GM12874 (cell line): Measurements from ENCODE around the gene COX8A.

Experiments
- TF ChIP-seq, protein P1 (sequence below): IDR thresholded peaks from 2 replicates; pipeline ENCODE4 v1.5.1; 2011; ENCODE audit warnings: low read depth, mild to moderate bottlenecking, control low read depth, low read length, moderate library complexity; ENCODE audit not compliant: insufficient read depth

COX8A gene, protein sequence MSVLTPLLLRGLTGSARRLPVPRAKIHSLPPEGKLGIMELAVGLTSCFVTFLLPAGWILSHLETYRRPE

GRCh38 chr11:63974259-63975143 is at the start of gene COX8A:
Gene COX8A (plus strand): TSS chr11:63974620. CDS start chr11:63974681, 61 bp downstream.
- TF ChIP-seq, protein P1, sequence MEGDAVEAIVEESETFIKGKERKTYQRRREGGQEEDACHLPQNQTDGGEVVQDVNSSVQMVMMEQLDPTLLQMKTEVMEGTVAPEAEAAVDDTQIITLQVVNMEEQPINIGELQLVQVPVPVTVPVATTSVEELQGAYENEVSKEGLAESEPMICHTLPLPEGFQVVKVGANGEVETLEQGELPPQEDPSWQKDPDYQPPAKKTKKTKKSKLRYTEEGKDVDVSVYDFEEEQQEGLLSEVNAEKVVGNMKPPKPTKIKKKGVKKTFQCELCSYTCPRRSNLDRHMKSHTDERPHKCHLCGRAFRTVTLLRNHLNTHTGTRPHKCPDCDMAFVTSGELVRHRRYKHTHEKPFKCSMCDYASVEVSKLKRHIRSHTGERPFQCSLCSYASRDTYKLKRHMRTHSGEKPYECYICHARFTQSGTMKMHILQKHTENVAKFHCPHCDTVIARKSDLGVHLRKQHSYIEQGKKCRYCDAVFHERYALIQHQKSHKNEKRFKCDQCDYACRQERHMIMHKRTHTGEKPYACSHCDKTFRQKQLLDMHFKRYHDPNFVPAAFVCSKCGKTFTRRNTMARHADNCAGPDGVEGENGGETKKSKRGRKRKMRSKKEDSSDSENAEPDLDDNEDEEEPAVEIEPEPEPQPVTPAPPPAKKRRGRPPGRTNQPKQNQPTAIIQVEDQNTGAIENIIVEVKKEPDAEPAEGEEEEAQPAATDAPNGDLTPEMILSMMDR: no peak

- TF ChIP-seq, protein P1: no peak
These were observed 44.8 kb upstream of the COX8A start for GRCh38 chr11:63929616-63930015.

GRCh38 chr11:63931045-63931444 is 43.4 kb upstream of the COX8A start:
- TF ChIP-seq, protein P1: no peak

DNA sequence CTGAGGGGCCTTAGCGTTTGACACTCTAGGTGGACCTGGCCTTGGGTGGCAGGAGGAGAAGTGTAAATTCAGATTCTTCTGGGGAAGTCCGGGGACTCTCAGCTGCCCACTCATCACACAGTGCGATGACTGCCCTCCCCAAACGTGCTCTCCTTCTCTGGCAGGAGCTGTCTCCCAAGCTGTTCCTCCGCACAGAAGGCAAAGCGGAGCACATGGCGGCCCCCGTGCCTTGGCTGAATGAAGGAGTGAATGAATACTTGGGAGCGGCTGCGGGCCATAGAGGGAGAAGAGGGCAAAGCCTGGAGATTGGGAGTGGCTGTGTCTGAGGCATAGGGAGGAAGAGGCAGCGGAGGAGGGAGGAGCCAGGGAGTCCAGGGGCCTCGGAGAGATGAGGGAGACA is 42.5 kb upstream of the COX8A start:
- TF ChIP-seq, protein P1: no peak

DNA sequence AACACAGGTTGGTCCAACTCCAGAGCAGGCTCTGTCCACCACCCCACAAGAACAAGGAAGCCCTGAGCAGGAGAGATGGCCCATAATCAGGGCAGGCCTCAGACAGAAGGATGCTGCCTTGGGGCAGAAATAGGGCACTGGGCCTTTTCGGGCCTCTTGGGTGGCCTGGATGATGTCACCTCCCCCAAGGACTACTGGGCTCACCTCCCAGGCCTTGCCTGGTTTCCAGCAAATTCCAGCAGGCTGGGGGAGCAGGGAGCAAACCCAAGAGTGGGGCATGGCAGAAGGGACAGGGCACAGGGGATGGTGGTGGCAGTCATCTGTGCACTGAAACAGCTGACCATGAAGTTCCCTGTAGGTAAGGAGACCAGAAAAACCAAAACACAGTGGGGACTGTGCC is 41.0 kb upstream of the COX8A start:
- TF ChIP-seq, protein P1: no peak

DNA sequence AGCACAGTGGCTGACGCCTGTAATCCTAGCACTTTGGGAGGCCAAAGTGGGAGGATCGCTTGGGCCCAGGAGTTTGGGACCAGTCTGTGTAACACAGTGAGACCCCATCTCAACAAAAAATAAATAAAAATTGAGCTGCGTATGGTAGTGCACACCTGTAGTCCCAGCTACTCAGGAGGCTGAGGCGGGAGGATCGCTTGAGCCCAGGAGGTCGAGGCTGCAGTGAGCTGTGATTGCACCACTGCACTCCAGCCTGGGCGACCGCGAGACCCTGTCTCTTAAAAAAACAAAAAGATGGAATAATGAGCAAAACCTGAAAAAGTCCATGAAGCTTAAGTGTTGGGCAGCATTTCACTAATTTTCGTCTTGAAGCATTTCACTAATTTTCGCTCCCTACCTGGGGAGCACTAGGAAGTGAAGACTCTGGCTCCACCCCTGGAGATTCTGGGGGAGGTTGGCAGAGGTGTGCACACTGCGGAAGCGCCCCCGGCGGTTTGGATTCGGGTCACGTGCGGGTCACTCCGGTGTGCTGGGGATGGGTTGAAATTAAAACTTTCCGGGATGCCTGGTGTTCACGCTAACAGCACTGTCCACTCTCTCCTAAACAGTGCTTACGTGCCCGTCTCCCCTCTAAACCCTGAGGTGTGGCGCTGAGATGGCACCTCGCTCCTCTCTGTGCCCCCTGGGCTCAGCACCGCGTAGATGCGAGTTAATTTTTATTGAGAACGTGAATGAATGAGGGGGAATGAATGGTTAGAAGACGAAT is 36.5 kb upstream of the COX8A start:
- TF ChIP-seq, protein P1: no peak
